ENCODE measurements around the gene OSMR. TPM values are rescaled to one million over a fixed set of nuclear protein-coding genes. Genes with fewer than 3 reads are reported as not detected.

OSMR gene
- 24.2 and 30.0 TPM in 2 replicates for total RNA-seq

GRCh38 chr5:38845526-38846378, at the start of gene OSMR:
OSMR (plus strand) TSS chr5:38846012; CDS start chr5:38869045, 23,033 bp downstream.
- peak; percentile 94 for DNase-seq

- DNase-seq: no peak
These were observed 49.1 kb upstream of the OSMR start for GRCh38 chr5:38796742-38797108.

GRCh38 chr5:38797838-38798237, 48.0 kb upstream of the OSMR start:
- no peak for DNase-seq

GRCh38 chr5:38799556-38800377, 46.0 kb upstream of the OSMR start:
- no peak for DNase-seq

- DNase-seq: no peak
These were observed 45.3 kb upstream of the OSMR start for GRCh38 chr5:38800515-38800914.

GRCh38 chr5:38802125-38802524, 43.7 kb upstream of the OSMR start:
- no peak for DNase-seq

- DNase-seq: no peak
These were observed 42.6 kb upstream of the OSMR start for GRCh38 chr5:38803246-38803645.

GRCh38 chr5:38806775-38807258, 39.0 kb upstream of the OSMR start:
- peak; percentile 83 for DNase-seq

- DNase-seq: peak; percentile 82
These were observed 38.0 kb upstream of the OSMR start for GRCh38 chr5:38807570-38808483.

GRCh38 chr5:38808666-38809343, 37.0 kb upstream of the OSMR start:
- no peak for DNase-seq

- DNase-seq: peak; percentile 94
These were observed 36.1 kb upstream of the OSMR start for GRCh38 chr5:38809388-38810359.

GRCh38 chr5:38814879-38815278, 30.9 kb upstream of the OSMR start:
- DNase-seq: no peak

- no peak for DNase-seq
These were observed 29.5 kb upstream of the OSMR start for GRCh38 chr5:38816083-38817030.

- no peak for DNase-seq
These were observed 24.1 kb upstream of the OSMR start for GRCh38 chr5:38821679-38822078.

GRCh38 chr5:38823503-38823902, 22.3 kb upstream of the OSMR start:
- DNase-seq: no peak

GRCh38 chr5:38824821-38825220, 21.0 kb upstream of the OSMR start:
- no peak for DNase-seq

GRCh38 chr5:38825494-38825893, 20.3 kb upstream of the OSMR start:
- no peak for DNase-seq

GRCh38 chr5:38827525-38827924, 18.3 kb upstream of the OSMR start:
- no peak for DNase-seq

GRCh38 chr5:38830521-38831051, 15.2 kb upstream of the OSMR start:
- DNase-seq: no peak
